ENCODE measurements around the gene ORMDL3. TPM values are rescaled to one million over a fixed set of nuclear protein-coding genes. Genes with fewer than 3 reads are reported as not detected.
A peak's percentile ranks its signal among the peaks of the same experiment; 100 is the strongest.

The ORMDL3 gene
- total RNA-seq, 2 donors from 2014 or later, result 65.6 to 91.0 TPM

DNA sequence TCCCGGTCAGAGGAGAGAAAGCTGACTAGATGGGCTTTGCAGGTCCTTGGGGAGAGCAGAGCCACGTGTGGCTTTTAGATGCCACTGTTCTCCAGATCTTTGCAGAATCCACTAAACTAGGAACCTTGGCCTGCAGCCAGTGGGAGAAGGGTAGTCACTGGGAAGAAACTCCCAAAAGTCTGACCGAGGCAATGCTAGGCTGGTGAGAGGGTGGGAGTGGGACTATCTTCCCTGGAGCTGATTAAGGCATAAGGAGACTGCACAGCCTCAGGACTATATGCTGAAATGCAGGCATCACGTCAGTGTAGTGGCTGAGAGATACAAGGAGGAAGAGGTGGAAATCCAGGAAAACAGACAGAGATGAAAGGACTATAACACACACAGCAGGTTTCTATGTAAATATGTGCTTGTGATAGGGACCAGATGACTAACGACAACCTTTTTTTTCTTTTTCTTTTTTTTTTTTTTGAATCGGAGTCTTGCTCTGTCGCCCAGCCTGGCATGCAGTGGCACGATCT is 33.2 kb upstream of the ORMDL3 start:
- no peak for ATAC-seq
- intact Hi-C loops (cut with DNase I), result no loop called here
- Histone ChIP-seq H3K9me3 (no peaks in the 10 kb centered on the region), H3K27ac (no peak overlapping the region), H3K4me1 (peaks cover 7% of the 10 kb centered on the region), H3K27me3 (no peaks in the 10 kb centered on the region), H3K4me3 (no peak overlapping the region), H3K36me3 (replicated peaks in 1 of 2; ENCODE audit: insufficient read depth in 1 of 2, low read depth in 2 of 2) (no peaks in the 10 kb centered on the region)
- DNase-seq, result no peak
- WGBS, 2 donors, result 33 to 42% methylated on average over 8 of the region's 8 CpGs
- TF ChIP-seq, protein P1, sequence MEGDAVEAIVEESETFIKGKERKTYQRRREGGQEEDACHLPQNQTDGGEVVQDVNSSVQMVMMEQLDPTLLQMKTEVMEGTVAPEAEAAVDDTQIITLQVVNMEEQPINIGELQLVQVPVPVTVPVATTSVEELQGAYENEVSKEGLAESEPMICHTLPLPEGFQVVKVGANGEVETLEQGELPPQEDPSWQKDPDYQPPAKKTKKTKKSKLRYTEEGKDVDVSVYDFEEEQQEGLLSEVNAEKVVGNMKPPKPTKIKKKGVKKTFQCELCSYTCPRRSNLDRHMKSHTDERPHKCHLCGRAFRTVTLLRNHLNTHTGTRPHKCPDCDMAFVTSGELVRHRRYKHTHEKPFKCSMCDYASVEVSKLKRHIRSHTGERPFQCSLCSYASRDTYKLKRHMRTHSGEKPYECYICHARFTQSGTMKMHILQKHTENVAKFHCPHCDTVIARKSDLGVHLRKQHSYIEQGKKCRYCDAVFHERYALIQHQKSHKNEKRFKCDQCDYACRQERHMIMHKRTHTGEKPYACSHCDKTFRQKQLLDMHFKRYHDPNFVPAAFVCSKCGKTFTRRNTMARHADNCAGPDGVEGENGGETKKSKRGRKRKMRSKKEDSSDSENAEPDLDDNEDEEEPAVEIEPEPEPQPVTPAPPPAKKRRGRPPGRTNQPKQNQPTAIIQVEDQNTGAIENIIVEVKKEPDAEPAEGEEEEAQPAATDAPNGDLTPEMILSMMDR (IDR thresholded peaks at IDR 0.05), result no peak
- no peak for TF ChIP-seq POLR2A (IDR thresholded peaks at IDR 0.05)

DNA sequence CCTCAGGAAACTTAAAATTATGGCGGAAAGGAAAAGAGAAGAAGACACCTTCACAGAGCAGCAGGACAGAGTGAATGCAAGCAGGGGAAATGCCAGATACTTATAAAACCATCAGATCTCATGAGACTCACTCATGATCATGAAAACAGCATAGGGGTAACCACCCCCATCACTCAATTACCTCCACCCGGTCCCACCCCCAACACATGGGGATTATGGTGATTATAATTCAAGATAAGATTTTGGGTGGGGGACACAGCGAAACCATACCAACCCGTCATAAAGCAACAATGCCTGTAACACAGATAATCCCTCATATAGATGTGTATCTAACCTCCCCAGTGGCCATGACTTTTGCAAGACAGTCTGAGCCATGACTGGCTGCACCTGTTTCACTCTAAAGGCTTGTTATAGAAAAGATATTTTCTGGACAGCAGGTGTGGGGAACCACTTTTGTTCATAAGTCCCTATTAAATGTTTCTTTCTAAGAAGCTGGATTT is 28.4 kb upstream of the ORMDL3 start:
- no peak for ATAC-seq
- Histone ChIP-seq H3K9me3 (no peaks in the 10 kb centered on the region), H3K27ac (no peak overlapping the region), H3K4me3 (no peak overlapping the region), H3K4me1 (peaks cover 24% of the 10 kb centered on the region), H3K27me3 (no peaks in the 10 kb centered on the region), H3K36me3 (replicated peaks in 1 of 2; ENCODE audit: insufficient read depth in 1 of 2, low read depth in 2 of 2) (no peaks in the 10 kb centered on the region)
- intact Hi-C loops (cut with DNase I), result no loop called here
- 76 to 85% methylated on average over 3 to 4 of the region's 4 CpGs for WGBS, 2 donors
- no peak for TF ChIP-seq POLR2A (IDR thresholded peaks at IDR 0.05)
- TF ChIP-seq, protein P1 (IDR thresholded peaks at IDR 0.05), result no peak
- no peak for DNase-seq

DNA sequence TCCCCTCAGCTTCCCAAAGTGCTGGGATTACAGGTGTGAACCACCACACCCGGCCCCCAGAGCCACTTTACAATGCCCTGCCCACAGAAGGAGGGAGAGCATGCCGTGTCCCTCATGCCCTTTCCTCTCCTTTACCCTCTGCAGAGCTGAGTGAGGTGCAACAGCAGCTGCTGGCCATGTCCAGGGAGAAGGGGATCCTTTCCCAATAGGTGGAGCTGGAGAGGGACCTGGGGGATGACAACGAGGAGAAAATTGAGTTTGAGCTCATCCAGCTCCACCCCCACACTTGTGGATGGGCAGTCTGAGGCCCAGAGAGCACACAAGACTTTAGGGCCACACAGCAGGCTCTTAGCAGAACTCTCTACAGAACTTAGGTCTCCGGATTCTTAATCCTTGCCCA is 27.5 kb upstream of the ORMDL3 start:
- H3K9me3 ChIP-seq, result no peaks in the 10 kb centered on the region
- no peak overlapping the region for H3K4me3 ChIP-seq
- intact Hi-C loops (cut with DNase I), result no loop called here
- H3K36me3 ChIP-seq (replicated peaks in 1 of 2; ENCODE audit: insufficient read depth in 1 of 2, low read depth in 2 of 2), result no peaks in the 10 kb centered on the region
- H3K4me1 ChIP-seq, result peaks cover 28% of the 10 kb centered on the region
- ATAC-seq (no peak), DNase-seq (no peak)
- H3K27me3 ChIP-seq, result no peaks in the 10 kb centered on the region
- no peak overlapping the region for H3K27ac ChIP-seq
- 47 to 48% methylated on average over 3 to 4 of the region's 4 CpGs for WGBS, 2 donors
- no peak for TF ChIP-seq POLR2A (IDR thresholded peaks at IDR 0.05)
- TF ChIP-seq, protein P1 (IDR thresholded peaks at IDR 0.05), result no peak

DNA sequence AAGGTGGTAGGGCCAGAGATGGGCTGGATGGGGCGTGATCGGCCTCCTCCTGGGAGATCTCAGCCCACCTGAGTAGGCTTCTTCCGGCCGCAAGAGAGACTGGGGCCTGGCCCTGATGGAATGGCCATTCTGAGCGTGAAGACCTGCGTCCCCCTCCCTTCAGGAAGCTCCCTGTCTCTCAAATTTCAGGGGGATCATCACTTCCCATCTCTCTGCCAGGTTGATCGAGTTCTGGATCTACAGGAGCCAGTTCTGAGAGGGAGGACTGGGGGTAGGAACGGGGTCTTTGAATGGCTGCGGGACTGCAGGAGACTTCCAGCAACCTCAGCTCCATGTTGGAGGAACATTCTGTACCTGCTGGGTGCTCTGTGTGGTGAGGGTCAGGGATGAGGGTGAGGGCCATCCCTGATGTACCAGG is 26.1 kb upstream of the ORMDL3 start:
- DNase-seq, result no peak
- Histone ChIP-seq H3K27ac (peak overlapping the region; percentile 32 to 53 (median 42)), H3K4me3 (no peak overlapping the region), H3K9me3 (no peaks in the 10 kb centered on the region), H3K36me3 (replicated peaks in 1 of 2; ENCODE audit: insufficient read depth in 1 of 2, low read depth in 2 of 2) (no peaks in the 10 kb centered on the region), H3K27me3 (no peaks in the 10 kb centered on the region), H3K4me1 (peaks cover 21% of the 10 kb centered on the region)
- no peak for ATAC-seq
- WGBS, 2 donors, result 41% methylated on average over 4 to 9 of the region's 9 CpGs
- TF ChIP-seq, protein P1 (IDR thresholded peaks at IDR 0.05), result no peak
- TF ChIP-seq POLR2A (IDR thresholded peaks at IDR 0.05), result peak in 1 of 3 donors; percentile 35
- intact Hi-C loops (cut with DNase I), result no loop called here
